ENCODE results near the gene KNL1. TPM values are rescaled to one million over a fixed set of nuclear protein-coding genes. Genes with fewer than 3 reads are reported as not detected.
"Not testable (repeated sequence)": the region's sequence is repeated elsewhere in the genome, so short reads cannot be mapped to it uniquely, and the experiment has no call there.

Gene KNL1
- total and polyA plus RNA-seq, 10 of the 15 experiments (the other 5 are each of a cell fraction or from before 2014, with no cell fraction given): 10.9 to 55.5 (median 28.4) TPM

- H3K9ac ChIP-seq (ENCODE audit: control insufficient read depth, insufficient read depth, low read length); ATAC-seq; intact Hi-C loops (cut with micrococcal nuclease; ENCODE audit: unreplicated experiment); H3K79me2 ChIP-seq (ENCODE audit: control insufficient read depth, insufficient read depth, low read length); DNase-seq (ENCODE audit: low read depth, low spot score); H3K36me3 ChIP-seq (ENCODE audit: control insufficient read depth in 2 of 2, insufficient read depth in 2 of 2, low read length in 1 of 2); H2AFZ ChIP-seq (ENCODE audit: control insufficient read depth, low read depth, low read length); H3K4me2 ChIP-seq (ENCODE audit: control insufficient read depth, insufficient read depth); POLR2A ChIA-PET; H3K27ac ChIP-seq (ENCODE audit: control insufficient read depth, insufficient read depth); H4K20me1 ChIP-seq (ENCODE audit: control insufficient read depth, insufficient read depth); H3K4me3 ChIP-seq; H3K27me3 ChIP-seq (replicated peaks in 1 of 2; ENCODE audit: control insufficient read depth in 2 of 2, insufficient read depth in 2 of 2, low read length in 1 of 2); BruUV-seq (replicated peaks); H3K9me3 ChIP-seq (replicated peaks; ENCODE audit: control insufficient read depth, insufficient read depth, low read length); H3K4me1 ChIP-seq (ENCODE audit: control insufficient read depth, insufficient read depth, low read length); FAIRE-seq; in situ Hi-C loops (cut with MboI): not testable (repeated sequence)
- WGBS (ENCODE audit: insufficient coverage, insufficient replicate concordance, low lambda C conversion rate, missing lambda C conversion rate): 0% methylated on average over 1 of the region's 1 CpG
- CTCF ChIA-PET: interaction anchor here (0.7 to 2.3 kb wide), 7 partner anchors 12 to 213 kb away, joined by 3 to 7 read pairs (median 3); partner anchors contain the start of gene VPS18
- SMC1A ChIA-PET (ENCODE audit: uncharacterized antibody, unreplicated experiment): interaction anchor here (1.0 to 2.4 kb wide), 5 partner anchors 12 to 211 kb away, joined by 3 to 7 read pairs (median 3); partner anchors contain the start of gene GCHFR
- TF ChIP-seq IKZF2 (IDR thresholded peaks at IDR 0.05) (0 out of 4 replicates have a peak, but pooled peaks of 1 of the 2 experiments have one; percentile 11), MTA2 (IDR thresholded peaks at IDR 0.05; ENCODE audit: low read depth) (0 out of 2 replicates have a peak, but pooled peaks have one; percentile 21), SPI1 (IDR thresholded peaks at IDR 0.05; ENCODE audit: borderline replicate concordance, insufficient read depth, low read depth, low read length) (peak; percentile 55; the same call in 1 of the 2 replicates)
- RAD21 ChIA-PET (ENCODE audit: unreplicated experiment): interaction anchor here (2.3 to 2.6 kb wide), 2 partner anchors 13 to 102 kb away, joined by 8 to 10 read pairs; partner anchors contain the start of gene RAD51
Measured at GRCh38 chr15:40680959-40681358, 86.9 kb downstream of the KNL1 start.

DNA sequence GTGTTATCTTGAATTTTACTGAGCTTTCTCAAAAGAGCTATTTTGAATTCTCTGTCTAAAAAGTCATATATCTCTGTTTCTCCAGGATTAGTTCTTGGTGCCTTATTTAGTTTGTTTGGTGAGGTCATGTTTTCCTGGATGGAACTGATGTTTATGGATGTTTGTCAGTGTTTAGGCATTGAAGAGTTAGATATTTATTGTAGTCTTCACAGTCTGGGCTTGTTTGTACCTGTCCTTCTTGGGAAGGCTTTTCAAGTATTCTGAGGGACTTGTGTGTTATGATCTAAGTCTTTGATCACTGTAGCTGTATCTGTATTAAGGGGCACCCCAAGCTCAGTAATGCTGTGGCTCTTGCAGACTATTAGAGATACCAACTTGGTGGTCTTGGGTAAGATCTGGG, 90.3 kb downstream of the KNL1 start:
- ChIA-PET POLR2A (interaction anchor here (0.6 kb wide), 1 partner anchor 366 kb away, joined by 4 read pairs; no protein-coding TSS in a partner anchor), CTCF (interaction anchor here (0.7 to 1.7 kb wide), 4 partner anchors 9 to 98 kb away, joined by 3 to 5 read pairs (median 4); partner anchors contain the start of gene RAD51)
- no TSS peak for BruUV-seq (replicated peaks)
- TF ChIP-seq ETV6 (conservative IDR thresholded peaks at IDR 0.05 in 1 of 2, IDR thresholded peaks at IDR 0.05 in 1 of 2; ENCODE audit: borderline replicate concordance in 1 of 2, low read depth in 1 of 2) (no peak), RCOR1 (conservative IDR thresholded peaks at IDR 0.05; ENCODE audit: low read depth, low read length) (no peak), MTA3 (IDR thresholded peaks at IDR 0.05; ENCODE audit: borderline replicate concordance, low read length) (no peak), NFYB (IDR thresholded peaks at IDR 0.05; ENCODE audit: insufficient read depth, low read depth, low read length) (no peak), EZH2 (IDR thresholded peaks at IDR 0.05; ENCODE audit: borderline replicate concordance, control insufficient read depth, low read depth, low read length) (no peak), ASH2L (IDR thresholded peaks at IDR 0.05; ENCODE audit: borderline replicate concordance, low read depth) (no peak), ATF2 (IDR thresholded peaks at IDR 0.05; ENCODE audit: low read length) (no peak)
- TF ChIP-seq, protein P1, sequence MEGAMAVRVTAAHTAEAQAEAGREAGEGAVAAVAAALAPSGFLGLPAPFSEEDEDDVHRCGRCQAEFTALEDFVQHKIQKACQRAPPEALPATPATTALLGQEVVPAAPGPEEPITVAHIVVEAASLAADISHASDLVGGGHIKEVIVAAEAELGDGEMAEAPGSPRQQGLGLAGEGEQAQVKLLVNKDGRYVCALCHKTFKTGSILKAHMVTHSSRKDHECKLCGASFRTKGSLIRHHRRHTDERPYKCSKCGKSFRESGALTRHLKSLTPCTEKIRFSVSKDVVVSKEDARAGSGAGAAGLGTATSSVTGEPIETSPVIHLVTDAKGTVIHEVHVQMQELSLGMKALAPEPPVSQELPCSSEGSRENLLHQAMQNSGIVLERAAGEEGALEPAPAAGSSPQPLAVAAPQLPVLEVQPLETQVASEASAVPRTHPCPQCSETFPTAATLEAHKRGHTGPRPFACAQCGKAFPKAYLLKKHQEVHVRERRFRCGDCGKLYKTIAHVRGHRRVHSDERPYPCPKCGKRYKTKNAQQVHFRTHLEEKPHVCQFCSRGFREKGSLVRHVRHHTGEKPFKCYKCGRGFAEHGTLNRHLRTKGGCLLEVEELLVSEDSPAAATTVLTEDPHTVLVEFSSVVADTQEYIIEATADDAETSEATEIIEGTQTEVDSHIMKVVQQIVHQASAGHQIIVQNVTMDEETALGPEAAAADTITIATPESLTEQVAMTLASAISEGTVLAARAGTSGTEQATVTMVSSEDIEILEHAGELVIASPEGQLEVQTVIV (IDR thresholded peaks at IDR 0.05; ENCODE audit: borderline replicate concordance, partially characterized antibody): no peak

More for the DNA sequence above, 90.3 kb downstream of the KNL1 start:
- H2AFZ ChIP-seq (ENCODE audit: control insufficient read depth, low read depth, low read length): no peak overlapping the region
- FAIRE-seq (no peak), ATAC-seq (no peak), DNase-seq (ENCODE audit: low read depth, low spot score) (no peak)
- H3K4me1 ChIP-seq (ENCODE audit: control insufficient read depth, insufficient read depth, low read length): no peaks in the 10 kb centered on the region
- ChIA-PET RAD21 (ENCODE audit: unreplicated experiment) (interaction anchor here (0.6 to 0.7 kb wide), 2 partner anchors 95 to 98 kb away, joined by 3 to 4 read pairs; no protein-coding TSS in a partner anchor), SMC1A (ENCODE audit: uncharacterized antibody, unreplicated experiment) (interaction anchor here (0.5 to 2.1 kb wide), 3 partner anchors 10 to 373 kb away, joined by 3 to 6 read pairs (median 5); partner anchors contain the start of gene RAD51)
- H3K27ac ChIP-seq (ENCODE audit: control insufficient read depth, insufficient read depth): no peak overlapping the region
- no peak overlapping the region for H3K4me3 ChIP-seq
- intact Hi-C loops (cut with micrococcal nuclease; ENCODE audit: unreplicated experiment) (no loop called here), in situ Hi-C loops (cut with MboI) (no loop called here)
- no peaks in the 10 kb centered on the region for H4K20me1 ChIP-seq (ENCODE audit: control insufficient read depth, insufficient read depth)
- H3K36me3 ChIP-seq (ENCODE audit: control insufficient read depth in 2 of 2, insufficient read depth in 2 of 2, low read length in 1 of 2): no peaks in the 10 kb centered on the region
- no peak overlapping the region for H3K4me2 ChIP-seq (ENCODE audit: control insufficient read depth, insufficient read depth)
- H3K9me3 ChIP-seq (replicated peaks; ENCODE audit: control insufficient read depth, insufficient read depth, low read length): no peaks in the 10 kb centered on the region
- no peak overlapping the region for H3K9ac ChIP-seq (ENCODE audit: control insufficient read depth, insufficient read depth, low read length)
- H3K27me3 ChIP-seq (replicated peaks in 1 of 2; ENCODE audit: control insufficient read depth in 2 of 2, insufficient read depth in 2 of 2, low read length in 1 of 2): no peaks in the 10 kb centered on the region
- H3K79me2 ChIP-seq (ENCODE audit: control insufficient read depth, insufficient read depth, low read length): no peaks in the 10 kb centered on the region

Data from GM12878 (cell line).